Brain pericyte (primary cell): Measurements from ENCODE around the gene GNB3.

Source experiments
- DNase-seq: peaks from one replicate; pipeline ENCODE4 v3.0.0-alpha.2; 2012; ENCODE audit warnings: low read depth, low spot score

The GNB3 gene

DNA sequence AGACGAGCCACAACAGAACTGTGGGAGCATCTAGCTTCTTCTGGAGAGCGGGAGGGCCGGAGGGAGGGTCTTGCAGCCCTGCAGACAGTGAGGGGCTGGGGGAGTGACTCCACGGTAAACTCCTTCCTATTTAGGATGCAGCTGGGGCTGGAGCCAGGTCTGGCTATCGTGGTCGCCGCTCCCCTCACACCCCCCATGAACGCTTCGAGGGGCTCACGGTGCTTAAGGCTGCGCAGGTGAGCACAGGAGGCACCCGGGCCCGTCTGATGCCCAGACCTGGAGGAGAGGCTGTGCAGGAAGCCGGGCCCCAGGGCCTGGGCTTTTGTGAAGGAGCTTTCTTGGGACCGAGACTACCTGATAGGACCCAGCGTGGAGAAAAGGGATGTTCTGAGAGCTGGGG, 3.9 kb upstream of the GNB3 start:
- DNase-seq = no peak

DNA sequence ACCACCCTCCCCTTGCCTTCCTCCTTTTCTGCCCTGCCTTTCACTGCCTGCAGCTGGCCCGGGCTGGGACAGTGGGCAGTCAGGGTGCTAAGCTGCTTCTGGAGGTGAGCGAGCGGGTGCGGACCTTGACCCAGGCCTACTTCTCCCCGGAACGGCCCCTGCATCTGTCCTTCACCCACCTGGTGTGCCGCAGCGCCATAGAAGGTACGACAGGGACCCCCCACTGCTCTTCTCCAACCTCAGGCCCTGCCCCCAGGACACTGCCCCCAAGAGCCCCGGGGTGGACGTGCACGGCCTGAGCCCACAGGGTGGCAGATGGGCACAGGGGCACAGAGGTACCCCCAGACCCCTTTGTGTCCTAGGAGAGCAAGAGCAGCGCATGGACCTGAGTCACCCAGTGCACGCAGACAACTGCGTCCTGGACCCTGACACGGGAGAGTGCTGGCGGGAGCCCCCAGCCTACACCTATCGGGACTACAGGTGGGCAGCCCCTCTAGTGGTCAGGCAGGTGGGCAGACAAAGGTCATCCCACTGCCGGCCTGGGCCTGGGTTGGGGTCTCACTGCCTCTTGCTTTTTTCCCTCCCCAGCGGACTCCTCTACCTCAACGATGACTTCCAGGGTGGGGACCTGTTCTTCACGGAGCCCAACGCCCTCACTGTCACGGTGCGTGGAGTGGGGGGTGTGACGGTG, 3.2 kb upstream of the GNB3 start:
- no peak for DNase-seq

DNA sequence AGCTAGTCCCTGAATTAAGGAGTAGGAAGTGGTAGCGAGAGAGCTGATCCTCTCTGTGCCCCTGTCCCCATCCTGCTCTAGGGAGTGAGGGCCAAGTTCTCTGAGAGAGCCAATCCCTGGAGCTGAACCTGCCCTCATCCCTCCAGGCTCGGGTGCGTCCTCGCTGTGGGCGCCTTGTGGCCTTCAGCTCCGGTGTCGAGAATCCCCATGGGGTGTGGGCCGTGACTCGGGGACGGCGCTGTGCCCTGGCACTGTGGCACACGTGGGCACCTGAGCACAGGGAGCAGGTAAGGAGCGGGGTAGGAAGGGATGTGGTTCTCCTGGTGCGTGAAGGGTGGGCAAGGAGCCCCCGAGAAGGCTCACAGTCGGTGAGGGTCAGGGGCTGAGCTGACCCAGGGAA, 1.9 kb upstream of the GNB3 start:
- no peak for DNase-seq

DNA sequence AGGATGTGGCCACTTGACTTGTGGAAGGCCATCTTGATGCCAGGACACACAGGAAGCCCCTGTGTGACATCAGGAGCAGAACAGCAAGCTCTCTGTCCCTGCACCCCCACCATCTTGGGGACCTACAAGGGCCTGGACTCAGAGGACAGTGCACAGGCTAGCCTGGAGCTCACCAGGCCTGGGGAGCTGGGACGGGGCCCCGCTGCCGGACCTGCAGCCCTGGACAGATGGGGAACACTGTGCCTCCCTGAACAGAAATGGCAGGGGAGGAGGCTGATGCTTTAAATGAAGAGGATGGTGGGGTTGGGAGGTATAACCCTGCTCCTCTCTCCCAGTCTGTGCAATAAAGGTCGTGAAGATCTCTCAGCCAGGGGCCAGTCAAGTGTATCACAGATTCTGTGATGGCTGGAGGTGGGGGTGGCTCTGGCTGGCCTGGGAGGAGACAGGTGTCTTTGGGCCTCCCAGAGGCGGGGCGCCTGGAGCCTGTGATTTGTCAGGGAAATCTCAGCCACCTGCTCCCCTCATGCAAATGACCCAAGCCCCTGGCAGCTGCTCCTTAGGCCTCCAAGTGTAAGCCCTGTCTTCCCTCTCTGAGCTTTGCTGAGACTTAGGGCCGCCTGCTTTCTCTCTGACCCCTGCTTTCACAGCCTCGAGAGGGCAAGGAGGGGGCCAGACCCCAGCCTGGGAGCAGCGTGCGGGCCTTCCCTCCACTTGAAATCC, 1.1 kb upstream of the GNB3 start:
- no peak for DNase-seq

DNA sequence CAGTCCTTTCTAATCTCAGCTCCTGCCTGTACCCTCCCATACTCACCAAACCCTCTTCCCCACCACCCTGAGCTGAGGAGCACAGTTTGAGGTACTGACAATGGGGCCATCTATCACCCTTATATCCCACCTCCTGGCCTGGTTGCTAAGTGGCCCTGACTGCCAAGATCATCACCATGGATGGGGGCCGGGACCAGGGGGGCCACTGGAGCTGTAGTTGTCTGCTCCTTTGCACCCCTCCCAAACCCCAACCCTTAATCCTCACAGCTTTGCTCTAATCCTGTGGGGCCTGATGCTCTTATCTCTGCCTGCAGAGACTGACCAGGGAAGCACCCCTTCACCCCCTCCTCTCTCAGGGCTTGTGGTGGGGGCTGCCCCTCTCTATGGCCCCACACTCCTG, 395 bp upstream of the GNB3 start:
- no peak for DNase-seq

DNA sequence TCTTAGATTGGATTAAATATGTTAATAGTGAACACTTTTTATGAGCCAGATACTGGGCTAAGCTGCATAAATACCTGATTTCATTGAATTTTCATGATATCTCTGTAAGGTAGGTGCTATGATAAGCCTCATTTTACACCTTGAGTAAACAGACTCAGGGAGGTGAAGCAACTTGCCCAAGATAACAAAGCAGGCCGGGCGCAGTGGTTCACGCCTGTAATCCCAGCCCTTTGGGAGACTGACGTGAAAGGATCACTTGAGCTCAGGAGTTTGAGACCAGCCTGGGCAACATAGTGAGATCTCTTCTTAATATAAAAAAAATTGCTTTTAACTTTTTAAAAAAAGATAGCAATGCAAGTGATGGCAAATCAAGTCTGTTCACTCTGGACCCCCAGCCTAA, 1.4 kb downstream of the GNB3 start:
- DNase-seq = no peak

DNA sequence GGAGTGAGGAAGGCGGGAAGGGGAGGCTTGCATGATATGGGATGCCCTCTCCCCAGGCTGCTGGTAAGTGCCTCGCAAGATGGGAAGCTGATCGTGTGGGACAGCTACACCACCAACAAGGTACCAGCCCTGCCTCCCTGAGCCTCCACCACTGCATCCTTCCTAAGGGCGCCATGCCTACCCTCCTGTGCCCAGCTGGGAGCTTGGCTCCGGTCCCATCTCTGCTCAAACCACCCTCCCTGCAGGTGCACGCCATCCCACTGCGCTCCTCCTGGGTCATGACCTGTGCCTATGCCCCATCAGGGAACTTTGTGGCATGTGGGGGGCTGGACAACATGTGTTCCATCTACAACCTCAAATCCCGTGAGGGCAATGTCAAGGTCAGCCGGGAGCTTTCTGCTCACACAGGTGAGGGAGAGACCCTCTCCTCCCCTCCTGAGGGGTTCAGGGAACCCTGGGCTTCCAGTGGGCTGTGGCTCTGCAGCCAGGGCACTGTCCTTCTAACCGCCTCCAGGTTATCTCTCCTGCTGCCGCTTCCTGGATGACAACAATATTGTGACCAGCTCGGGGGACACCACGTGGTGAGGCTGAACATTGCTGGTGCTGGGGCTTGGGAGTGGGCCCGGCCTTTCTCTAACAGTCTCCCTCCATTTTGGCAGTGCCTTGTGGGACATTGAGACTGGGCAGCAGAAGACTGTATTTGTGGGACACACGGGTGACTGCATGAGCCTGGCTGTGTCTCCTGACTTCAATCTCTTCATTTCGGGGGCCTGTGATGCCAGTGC, 2.6 kb downstream of the GNB3 start:
- DNase-seq = no peak

DNA sequence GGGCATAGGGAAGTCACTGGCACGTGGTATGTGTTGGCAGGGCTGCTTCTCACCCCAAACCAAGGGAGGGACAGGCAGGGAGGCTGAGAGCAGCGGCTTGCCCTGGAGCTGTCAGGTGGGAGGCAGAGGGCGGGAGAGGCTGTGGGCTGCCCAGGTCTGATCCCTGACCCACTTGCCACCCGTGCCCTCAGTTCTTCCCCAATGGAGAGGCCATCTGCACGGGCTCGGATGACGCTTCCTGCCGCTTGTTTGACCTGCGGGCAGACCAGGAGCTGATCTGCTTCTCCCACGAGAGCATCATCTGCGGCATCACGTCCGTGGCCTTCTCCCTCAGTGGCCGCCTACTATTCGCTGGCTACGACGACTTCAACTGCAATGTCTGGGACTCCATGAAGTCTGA, 4.7 kb downstream of the GNB3 start:
- DNase-seq = no peak

DNA sequence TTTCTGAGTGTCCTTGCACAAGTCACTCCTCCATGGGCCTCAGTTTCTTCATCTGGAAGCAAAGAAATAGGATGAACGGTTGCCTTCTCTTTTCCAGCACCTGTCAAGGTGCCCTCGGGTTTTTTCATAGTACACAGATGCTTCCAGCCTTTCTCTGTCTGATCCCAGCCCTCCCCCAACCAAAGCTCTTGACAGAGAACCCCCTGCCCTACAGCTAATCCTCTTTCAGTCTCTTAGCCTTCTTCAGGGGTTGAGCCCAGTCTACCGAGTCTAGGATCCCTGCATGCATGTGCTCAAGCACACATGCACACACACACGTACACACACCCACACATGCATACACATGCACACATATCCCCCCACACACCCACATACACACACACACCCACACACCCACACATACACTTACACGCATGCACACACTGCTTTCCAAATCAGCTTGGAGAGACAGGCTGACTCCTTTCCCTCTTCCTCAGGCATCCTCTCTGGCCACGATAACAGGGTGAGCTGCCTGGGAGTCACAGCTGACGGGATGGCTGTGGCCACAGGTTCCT, 5.7 kb downstream of the GNB3 start:
- no peak for DNase-seq

DNA sequence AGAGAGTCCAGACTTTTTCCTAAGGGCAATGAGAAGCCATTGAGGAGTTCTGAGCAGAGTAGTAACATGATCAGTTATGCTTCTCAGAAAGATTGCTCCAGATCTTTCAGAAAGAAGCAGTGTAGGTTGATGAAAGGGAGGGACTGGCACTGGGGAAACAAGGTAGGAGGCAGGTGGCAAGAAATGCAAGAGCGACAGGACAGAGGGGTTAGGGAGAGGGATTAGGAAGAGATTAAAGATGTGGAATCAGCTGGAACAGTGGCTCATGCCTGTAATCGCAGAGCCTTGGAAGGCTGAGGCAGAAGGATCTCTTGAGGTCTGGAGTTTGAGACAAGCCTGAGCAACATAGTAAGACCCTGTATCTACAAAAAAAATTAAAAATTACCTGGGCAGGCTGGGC, 7.0 kb downstream of the GNB3 start:
- no peak for DNase-seq

DNA sequence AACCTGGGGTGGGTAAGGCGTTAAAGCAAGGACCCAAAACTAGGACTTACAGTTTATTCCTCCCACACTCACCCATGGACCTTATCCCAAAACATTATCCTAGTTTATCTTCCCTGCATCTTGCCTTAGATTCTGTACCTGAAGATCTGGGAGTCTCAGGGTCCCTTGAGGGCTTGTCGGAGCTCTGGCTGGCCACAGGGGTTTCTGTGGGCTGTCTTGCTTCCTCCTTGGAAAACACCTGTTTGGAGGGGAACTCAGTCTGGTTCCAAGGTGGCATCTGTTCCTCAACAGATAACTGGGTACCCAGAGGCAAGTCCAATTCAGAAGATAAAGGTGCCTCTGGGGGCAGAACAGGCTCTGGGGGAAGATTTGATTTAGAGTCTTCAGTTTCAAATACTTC, 8.7 kb downstream of the GNB3 start:
- DNase-seq = no peak

DNA sequence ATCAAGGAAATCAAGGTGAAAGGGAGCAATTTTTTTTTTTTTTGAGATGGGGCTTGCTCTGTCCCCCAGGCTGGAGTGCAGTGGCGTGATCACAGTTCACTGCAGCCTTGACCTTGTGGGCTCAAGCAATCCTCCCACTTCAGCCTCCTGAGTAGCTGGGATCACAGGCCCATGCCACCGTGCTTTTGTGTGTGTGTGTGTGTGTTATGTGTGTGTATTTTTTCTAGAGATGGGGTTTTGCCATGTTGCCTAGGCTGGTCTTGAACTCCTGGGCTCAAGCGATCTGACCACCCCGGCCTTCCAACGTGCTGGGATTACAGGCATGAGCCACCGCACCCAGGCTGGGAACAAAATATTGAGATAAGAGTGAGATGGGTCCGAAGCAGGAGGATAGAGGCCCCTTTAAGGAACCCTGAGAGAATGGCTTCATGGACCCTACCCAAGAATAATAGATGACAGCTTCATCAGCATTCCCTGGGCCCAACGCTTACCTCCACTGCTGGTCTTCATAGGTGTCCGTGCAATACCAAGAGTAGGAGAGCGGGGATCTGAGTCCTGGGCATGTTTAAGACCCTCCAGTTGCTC, 9.3 kb downstream of the GNB3 start:
- DNase-seq = no peak

DNA sequence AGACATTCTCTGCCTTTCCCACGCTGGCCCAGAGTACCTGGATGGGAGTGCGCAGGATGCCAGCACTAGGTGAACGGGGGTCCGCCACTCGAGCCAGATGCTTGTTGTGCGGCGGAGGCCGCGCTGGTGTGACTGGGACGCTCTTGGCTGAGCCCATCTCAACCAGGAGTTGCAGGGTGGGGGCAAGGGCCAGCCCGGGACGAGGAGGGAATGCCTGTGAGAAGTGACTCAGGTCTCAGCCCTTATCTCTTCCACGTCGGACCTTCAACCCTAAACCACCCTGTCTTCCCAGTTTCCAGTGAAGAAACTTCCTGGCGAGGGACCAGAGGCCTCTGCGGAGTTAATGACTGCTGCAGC, 10.0 kb downstream of the GNB3 start:
- DNase-seq = no peak

DNA sequence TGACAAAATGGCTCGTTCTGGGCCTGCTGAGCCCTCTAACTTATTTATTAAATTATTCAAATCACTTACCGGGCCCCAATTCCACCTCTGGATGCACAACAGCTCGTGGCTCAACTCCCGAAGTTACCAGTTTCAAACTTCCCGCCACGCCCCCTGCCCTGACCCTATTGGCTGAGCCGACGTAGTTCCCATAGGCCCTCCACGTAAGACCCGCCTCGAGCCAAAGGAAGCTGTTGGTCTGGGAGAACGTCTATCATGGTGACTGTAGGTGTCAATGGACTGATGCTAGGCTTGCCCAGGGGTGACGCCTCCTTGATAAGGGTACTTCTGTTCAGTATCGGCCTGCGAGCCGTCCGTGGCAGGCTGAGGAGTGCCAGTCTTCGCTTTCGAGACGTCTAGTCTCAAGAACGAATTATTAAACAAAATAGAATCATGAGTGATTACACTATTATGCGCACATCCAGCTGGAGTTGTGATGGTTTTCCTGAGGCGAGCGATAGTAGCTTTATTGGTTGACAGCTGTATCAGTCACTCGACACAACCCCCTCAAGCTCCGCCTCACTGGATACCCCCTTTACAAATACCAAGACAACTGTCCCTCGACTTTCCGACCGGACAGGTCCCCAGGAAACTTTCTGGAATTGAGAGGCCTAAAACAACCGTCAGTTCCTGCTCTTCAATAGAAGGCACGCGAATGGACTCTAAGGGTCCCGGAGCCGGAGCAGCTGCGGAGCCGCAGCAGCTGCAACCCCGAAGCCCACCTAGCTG, 10.6 kb downstream of the GNB3 start, which contains the start of gene CDCA3:
CDCA3 (minus strand) TSS at position 134 of the 768 bp plus-strand sequence. CDS start 334 bp downstream, outside the sequence.
- DNase-seq = peak; percentile 92

DNA sequence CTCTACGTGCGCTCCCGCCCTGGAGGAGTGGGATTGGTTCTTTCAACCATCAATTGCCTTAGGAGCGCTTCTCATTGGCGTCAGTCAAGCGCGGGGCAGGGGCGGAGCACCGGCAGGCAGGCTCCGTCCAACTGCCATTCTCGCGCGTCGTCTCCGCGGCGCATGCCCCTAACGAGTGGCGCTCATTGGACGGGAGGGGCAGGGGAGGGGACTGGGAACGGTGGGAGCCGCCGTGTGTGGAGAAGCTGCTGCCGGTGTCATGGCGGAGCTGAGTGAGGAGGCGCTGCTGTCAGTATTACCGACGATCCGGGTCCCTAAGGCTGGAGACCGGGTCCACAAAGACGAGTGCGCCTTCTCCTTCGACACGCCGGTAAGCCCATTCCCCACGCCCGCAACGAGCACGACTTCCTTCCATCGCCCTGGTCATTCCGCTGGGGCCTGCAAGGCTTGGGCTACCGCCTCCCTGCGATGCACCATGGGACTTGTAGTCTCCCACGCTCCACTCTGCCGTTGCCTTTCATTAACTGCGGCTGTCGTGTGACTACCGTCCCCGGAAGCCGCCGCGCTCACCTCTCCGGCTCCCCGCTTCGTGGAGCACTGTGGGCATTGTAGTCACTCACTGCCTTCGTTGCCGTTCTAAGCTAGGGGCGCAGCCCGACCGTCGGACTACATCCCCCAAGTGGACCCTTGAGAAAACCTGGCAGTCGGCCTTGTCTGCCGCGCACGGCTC, 11.4 kb downstream of the GNB3 start, which contains the start of gene USP5:
USP5 (plus strand) TSS at position 230 of the 730 bp plus-strand sequence; CDS start at position 260, 30 bp downstream.
- DNase-seq = peak; percentile 99

DNA sequence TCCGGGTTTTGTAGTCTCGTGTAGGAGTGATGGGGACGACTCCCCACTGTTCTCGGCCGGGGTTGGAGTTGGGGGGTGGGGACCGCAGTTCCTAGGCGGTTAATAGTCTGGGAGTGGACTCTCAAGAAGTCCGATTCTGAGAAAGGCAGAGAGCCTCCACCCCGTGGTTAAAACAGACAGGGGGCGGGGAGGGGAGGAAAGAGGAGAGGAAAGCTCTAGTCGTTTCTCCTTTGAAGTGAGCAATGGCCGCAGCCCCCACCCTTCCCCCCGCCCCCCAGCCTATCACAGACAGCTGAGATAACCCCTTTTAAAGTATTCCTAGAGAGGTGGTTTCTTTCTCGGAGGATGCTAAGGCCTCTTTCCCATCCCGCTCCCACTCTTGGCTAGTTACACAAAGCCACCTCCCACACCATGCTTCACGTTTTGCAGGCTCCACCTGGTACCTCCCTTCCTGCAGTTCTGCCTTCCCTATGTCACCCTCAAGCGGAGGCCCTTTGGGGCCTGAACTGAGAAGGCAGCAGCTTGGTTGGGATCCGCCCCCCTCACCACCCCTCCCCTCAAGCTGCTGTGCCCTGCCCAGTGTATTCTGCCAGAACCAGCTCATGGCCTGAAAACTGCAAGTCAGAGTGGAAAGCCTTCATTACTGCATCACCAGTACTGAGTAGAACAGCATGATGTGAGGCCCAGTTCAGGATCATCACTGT, 12.1 kb downstream of the GNB3 start:
- DNase-seq = no peak

DNA sequence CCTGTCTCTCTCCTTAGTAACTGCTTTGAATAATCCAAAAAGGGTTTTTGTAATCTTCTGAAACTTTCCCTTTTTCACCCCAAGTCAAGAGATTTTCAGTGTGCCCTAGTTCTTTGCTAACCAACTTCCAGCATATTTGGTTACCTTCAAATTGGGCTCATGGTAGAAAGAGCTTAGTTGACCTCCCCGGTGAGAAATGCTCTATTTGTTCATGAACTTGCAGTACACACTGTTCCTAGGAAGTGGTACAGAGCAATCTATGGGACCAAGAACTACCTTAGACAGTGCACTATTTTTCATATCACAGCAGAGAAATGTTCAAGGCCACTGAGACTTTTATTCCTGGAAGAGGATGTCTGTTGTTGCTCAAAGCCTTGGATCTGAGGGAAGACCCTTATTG, 12.9 kb downstream of the GNB3 start:
- no peak for DNase-seq

DNA sequence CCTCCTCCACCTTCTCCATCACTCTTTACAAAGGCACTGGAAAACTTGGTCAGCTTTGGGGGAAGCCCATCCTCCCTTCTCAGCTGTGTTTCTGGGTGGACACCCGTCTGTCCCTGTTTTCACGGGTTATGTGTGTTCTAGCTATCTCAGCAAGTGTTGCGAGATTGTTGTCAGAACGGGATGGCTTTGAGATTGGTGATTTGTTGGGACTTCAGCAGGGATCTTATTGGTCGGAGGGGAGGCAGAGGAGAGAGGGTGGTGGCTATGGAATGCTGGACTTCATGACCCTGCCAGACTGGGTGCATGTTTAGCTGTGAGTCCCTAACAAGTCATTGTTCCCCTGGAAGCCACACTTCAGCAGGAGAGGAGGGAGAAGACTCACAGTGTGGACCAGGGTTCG, 13.3 kb downstream of the GNB3 start:
- DNase-seq = no peak

DNA sequence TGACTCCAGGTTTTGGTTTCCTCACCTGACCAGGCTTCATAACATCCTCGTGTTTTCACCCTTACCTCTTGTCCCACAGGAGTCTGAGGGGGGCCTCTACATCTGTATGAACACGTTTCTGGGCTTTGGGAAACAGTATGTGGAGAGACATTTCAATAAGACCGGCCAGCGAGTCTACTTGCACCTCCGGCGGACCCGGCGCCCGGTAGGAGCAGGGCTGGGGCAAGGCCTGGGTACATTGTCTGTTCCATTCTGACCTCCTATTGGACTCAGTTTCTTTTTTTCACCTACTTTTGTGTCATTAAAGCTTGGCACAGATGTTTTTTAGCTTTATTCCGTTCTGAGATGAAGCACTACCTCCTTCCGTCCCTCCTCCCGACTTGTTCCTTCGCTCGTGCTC, 14.6 kb downstream of the GNB3 start:
- DNase-seq = no peak

DNA sequence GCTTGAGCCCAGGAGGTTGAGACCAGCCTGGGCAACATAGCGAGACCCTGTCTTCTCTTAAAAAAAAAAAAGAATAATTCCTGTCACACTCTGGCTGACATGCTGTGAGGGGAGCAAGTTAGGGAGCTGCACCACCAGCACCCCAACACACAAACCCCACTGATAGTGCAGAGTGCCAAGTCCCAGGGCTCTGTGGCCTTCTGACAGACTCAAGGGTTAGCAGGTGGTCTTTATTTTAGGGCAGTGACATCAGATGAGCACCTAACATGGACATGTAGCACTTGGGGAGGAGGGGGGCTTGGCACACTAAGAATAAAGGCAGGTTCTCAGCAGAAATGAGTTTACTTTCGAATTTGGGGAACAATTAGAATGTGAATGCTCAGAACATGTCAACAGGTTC, 18.1 kb downstream of the GNB3 start:
- DNase-seq = no peak
